Stimulated activated CD4-positive, alpha-beta T cell treated with anti-CD3 and anti-CD28 coated beads, Interleukin-1b, Interleukin-23, amount 100 ng/mL, for 24 hours (primary cell): ENCODE measurements around the gene SUGCT.

ENCODE experiments used
- DNase-seq, 4 experiments: peaks; one replicate each; pipeline ENCODE4 v3.0.0-alpha.2; 2020; ENCODE audit warnings: low read depth in 4 of 4, low spot score in 1 of 4

SUGCT gene

DNA sequence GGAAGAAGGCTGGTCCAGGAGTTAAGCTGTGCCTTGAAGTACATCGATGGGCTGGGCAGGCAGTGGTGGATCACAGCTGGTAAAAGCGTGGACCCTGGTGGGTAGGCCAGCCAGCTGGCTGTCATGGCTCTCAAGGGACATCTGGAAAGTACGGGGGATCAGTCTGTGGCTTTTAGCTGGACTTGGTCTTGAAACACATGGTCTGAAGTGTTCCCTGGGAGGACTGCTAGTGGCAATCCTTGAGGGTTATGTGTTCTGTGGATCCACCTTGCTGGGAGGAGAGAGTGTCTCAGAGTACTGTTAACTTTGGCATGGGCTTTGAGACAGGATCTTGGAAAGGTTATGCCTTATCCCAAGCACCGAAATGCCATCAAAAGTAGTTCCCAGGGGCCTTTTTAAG is 754.3 kb downstream of the SUGCT start:
- DNase-seq, result no peak

DNA sequence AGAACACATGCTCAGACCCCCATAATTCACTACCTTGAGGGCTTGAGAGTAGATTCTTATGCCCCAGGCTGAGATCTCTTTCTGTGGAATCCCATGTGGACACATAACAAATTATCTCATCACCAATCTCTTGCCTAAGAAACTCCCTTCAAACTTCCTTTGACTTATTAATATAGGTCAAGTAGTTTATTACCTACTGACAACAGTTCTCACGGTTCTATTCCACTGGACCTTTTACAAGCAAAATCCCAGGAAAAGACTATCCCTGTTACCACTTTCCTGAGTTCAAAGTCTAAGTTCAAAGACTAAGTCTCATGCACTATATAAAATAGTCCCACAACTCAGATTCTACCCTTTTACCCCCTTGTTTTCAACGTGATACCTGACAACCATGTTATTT is 754.7 kb downstream of the SUGCT start:
- DNase-seq, result no peak

DNA sequence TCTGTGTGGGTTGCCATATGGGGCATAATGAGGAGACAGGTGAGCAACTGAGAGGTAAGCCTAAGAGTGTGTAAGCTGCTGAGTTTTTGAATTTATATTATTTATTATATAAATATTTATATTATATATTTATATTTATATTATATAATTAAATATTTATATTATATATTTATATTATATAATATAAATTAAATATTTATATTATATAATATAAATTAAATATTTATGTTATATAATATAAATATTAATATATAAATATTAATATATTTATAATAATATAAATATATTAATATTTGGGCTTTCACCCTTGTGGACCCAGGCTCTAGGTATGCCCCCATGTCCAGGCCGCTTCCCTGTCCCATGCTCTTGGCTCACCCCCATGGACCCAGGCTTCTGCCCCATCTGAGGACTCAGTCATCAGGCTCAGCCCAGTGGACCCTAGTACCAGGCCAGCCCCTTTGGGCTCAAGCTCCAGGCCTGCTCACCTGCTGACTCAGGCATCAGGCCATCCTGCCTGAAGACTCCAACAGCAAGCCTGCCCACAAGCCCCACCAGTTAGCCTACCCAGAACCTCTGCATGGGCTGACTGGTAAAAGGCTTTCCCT is 755.4 kb downstream of the SUGCT start:
- DNase-seq, result no peak

DNA sequence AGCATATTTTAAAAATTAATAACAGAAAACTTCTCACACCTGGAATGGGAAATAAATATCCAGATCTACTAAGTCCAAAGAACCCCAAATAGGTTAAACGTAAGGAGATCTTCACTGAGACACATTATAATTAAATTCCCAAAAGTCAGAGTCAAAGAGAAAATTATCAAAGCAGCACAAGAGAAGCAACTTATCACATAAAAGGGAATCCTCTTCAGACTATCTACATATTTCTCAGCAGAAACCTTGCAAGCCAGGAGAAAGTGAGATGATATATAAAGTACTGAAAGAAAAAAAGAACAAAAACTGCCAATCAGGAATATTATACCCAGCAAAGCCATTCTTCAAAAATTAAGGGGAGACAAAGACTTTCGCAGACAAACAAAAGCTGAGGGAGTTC is 756.4 kb downstream of the SUGCT start:
- no peak for DNase-seq

DNA sequence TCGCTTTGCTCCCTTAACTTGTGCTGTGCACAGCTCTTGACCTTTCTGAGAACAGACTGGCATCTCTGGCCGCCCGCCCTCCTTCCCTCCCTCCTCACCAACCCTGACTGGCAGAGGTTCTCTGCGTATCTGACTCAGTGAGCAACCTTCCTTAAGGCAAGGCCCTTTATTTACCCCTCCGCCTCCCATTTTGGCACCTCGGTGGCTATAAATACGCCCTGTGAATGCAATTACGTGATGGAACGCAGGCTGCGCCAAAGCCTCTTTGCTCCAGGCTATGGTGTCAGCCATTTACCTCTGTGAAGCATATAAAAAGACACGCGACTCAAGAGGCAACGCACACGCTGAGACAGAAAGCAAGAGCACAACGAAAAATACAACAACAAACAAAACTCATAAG is 764.3 kb downstream of the SUGCT start:
- no peak for DNase-seq

DNA sequence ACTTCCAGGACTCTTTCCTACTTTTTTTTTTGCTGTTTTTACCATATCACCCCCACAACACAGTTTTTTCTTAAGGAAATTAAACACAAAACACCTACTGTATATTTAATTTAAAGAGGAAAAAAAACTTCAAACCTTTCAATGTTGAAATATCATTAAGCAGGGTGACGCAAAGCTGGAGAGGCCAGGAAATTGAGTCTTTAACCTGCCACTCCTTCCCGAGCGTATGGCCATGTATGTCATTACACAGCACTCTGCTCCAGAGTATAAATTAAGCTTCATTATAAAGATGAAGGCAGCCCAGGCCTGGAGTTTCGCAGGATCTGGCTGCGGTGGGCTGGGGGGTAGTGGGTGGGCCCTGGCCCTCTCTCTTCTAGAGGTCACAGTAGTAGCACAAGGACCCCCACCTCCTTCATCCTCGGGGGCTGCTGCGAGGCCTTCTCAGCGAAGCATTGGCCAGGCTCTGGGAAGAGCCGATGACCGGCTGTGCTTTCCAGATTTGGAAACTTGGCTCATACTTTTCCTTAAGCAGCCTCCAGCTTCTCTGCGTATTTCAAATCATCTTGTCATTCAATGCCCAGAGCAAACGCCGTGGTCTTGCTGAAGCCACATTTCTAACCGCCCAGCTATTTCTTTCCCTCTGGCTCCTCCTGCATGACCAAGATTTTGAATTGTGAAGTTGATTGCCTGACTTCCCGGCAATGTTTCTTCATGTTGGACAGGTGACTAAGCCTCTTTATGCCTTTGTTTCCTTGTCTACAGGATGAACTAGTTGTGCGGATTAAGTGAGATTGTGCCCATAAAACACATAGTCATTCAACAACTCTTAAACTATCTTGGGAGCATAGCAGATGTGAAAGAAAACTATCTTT is 765.1 kb downstream of the SUGCT start:
- DNase-seq, result no peak

DNA sequence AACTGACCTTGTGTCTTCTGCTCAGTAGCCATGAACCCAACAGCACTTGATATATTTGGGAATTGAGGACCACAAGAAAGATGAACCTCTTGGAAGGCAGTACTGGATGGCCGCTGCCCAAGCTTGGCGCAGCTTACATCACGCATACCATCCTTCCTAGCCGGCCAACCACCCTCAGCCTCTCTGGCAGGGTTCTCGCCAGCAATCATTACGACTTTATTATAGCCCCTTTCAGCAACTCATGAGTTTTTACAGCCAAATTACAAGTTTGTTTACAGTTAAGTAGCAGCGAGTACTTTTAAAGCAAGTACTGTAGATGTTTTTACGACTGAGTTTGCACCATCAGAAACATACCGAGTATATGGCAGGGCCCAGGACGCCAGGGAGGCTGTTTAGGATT is 769.1 kb downstream of the SUGCT start:
- DNase-seq, result no peak

DNA sequence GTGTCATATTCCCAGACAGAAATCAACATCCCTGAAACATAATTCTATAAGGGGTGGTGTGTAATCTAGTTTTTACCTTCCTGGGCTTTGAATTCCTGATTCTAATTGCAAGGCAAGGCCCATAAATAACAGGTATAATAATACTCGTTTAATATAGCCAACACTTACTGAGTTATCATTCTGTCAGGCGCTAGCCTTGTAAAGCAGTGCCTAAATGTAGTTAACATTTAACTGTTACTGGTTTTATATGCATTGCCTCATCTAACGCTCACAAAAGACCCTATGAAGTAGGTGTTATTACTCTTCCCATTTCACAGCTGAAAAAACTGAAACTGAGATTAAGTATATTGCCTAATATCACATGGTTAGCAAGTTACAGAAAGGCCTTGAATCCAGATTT is 772.5 kb downstream of the SUGCT start:
- no peak for DNase-seq

DNA sequence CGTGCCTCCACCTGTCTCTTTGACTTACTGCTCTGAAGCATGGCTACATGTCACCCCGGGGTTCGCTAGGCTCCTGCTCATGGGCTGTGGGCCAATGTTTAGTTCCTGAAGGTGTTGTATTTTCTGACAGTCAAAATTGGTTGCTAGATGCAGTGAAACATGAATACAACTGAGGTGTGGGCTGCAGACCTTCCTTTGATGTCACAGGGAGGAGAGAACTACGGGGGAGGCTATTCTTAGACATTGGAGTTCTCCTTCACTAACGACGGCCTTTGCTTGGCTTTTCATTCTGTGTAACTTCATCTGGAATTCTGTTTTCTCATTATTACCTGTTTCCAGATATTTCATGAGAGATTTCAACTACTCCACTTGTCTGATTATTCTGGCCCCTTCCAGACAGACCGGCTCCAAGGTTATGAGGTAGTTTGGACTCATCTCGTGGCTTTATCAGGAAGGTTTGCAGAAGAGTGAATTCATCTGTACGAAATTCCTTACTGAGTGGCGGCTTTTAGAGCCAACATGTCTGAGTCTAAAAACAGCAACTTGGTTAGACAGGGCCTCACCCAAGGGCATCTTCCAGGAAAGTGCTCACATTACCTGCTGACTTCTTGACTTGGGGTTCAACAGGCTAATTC is 774.7 kb downstream of the SUGCT start:
- DNase-seq, result no peak
